HEK293 (cell line): ENCODE measurements around the gene RECQL.
"Not testable (repeated sequence)": the region's sequence is repeated elsewhere in the genome, so short reads cannot be mapped to it uniquely, and the experiment has no call there.

Source experiments
- CTCF ChIA-PET: fragments of 350-600 bp; formaldehyde crosslinking; extraction: SDS; loops from one replicate; lab custom pipeline; 2021; ENCODE audit warnings: antibody characterized with exemption; lab: Yijun Ruan, JAX
- POLR2A ChIA-PET: fragments of 300-600 bp; formaldehyde crosslinking; extraction: SDS; loops from one replicate; lab custom pipeline; 2020; ENCODE audit warnings: antibody characterized with exemption, inconsistent platforms; lab: Yijun Ruan, JAX
- H3K27ac ChIP-seq: fragments of 200-500 bp; sonication (Bioruptor generic); 2 replicates; pipeline ENCODE4 v1.5.1; 2014; ENCODE audit warnings: low read depth, low read length, control low read depth, inconsistent platforms; ENCODE audit errors: extremely low read depth
- H3K36me3 ChIP-seq, 2 experiments: fragments of 200-500 bp in 1 of 2; sonication (Bioruptor generic) in 1 of 2; 1 replicate in 1 of 2; 2 replicates in 1 of 2; pipeline ENCODE4 v1.5.1; 2014 to 2017; ENCODE audit warnings: inconsistent platforms in 2 of 2, low read length in 2 of 2; ENCODE audit not compliant: control insufficient read depth in 2 of 2, insufficient read depth in 1 of 2
- H3K4me1 ChIP-seq: fragments of 200-500 bp; sonication (Bioruptor generic); 2 replicates; pipeline ENCODE4 v1.5.1; 2014; ENCODE audit warnings: mild to moderate bottlenecking, low read length, inconsistent platforms; ENCODE audit not compliant: control insufficient read depth, insufficient read depth
- H3K4me3 ChIP-seq: 2 replicates; pipeline ENCODE4 v1.5.1; 2011; ENCODE audit warnings: low read depth, mild to moderate bottlenecking, control low read depth, low read length, moderate library complexity
- H3K9me3 ChIP-seq: fragments of 200-500 bp; sonication (Bioruptor generic); 2 replicates; pipeline ENCODE4 v1.5.1; 2014; ENCODE audit warnings: low read depth, low read length, inconsistent platforms; ENCODE audit not compliant: control insufficient read depth, insufficient read depth
- MEIS1 ChIP-seq: sonication (generic); formaldehyde crosslinking; IDR thresholded peaks from 2 replicates; pipeline ENCODE4 v1.8.1; 2022; ENCODE audit warnings: missing genetic modification reagents, mild to moderate bottlenecking, borderline replicate concordance
- OVOL3 ChIP-seq: fragments of 450-650 bp; formaldehyde crosslinking; IDR thresholded peaks from 2 replicates; pipeline ENCODE4 v1.5.1; 2016; ENCODE audit warnings: missing biosample characterization, missing genetic modification characterization
- SETDB1 ChIP-seq: IDR thresholded peaks from one replicate; pipeline ENCODE4 v1.6.1; 2017; ENCODE audit warnings: mild to moderate bottlenecking, low read length, moderate library complexity, mixed read lengths; ENCODE audit not compliant: insufficient read length
- YY1 ChIP-seq: fragments of 450-650 bp; formaldehyde crosslinking; IDR thresholded peaks from 2 replicates; pipeline ENCODE4 v1.5.1; 2018; ENCODE audit warnings: missing biosample characterization, missing genetic modification characterization
- ZFP3 ChIP-seq: fragments of 450-650 bp; formaldehyde crosslinking; IDR thresholded peaks from 2 replicates; pipeline ENCODE4 v1.5.1; 2016; ENCODE audit warnings: low read depth, missing biosample characterization, missing genetic modification characterization
- ZNF132 ChIP-seq: fragments of 450-650 bp; formaldehyde crosslinking; IDR thresholded peaks from 2 replicates; pipeline ENCODE4 v1.5.1; 2017; ENCODE audit warnings: missing biosample characterization, missing genetic modification characterization, borderline replicate concordance
- ZNF221 ChIP-seq: fragments of 450-650 bp; formaldehyde crosslinking; IDR thresholded peaks from 2 replicates; pipeline ENCODE4 v1.5.1; 2017; ENCODE audit warnings: missing biosample characterization, missing genetic modification characterization, borderline replicate concordance
- ZNF274 ChIP-seq, 2 experiments: fragments of 200-500 bp in 1 of 2; fragments of 450-650 bp in 1 of 2; sonication (Bioruptor generic) in 1 of 2; formaldehyde crosslinking in 1 of 2; IDR thresholded peaks; 2 replicates each; pipeline versions ENCODE4 v1.5.1 to v1.6.1; 2014 to 2016; ENCODE audit warnings: borderline replicate concordance in 1 of 2, inconsistent platforms in 1 of 2, low read length in 1 of 2, missing biosample characterization in 1 of 2, missing genetic modification characterization in 1 of 2
- ZNF366 ChIP-seq: fragments of 450-650 bp; formaldehyde crosslinking; conservative IDR thresholded peaks from 2 replicates; pipeline ENCODE4 v1.5.1; 2016; ENCODE audit warnings: missing biosample characterization, missing genetic modification characterization
- ZNF416 ChIP-seq: fragments of 450-650 bp; formaldehyde crosslinking; IDR thresholded peaks from 2 replicates; pipeline ENCODE4 v1.5.1; 2016; ENCODE audit warnings: missing biosample characterization, missing genetic modification characterization
- ZNF530 ChIP-seq: fragments of 450-650 bp; formaldehyde crosslinking; IDR thresholded peaks from 2 replicates; pipeline ENCODE4 v1.5.1; 2016; ENCODE audit warnings: low read depth, missing biosample characterization, missing genetic modification characterization
- ZNF658 ChIP-seq: fragments of 450-650 bp; formaldehyde crosslinking; IDR thresholded peaks from 2 replicates; pipeline ENCODE4; 2016; ENCODE audit warnings: missing biosample characterization, missing genetic modification characterization
- ZNF76 ChIP-seq: fragments of 450-650 bp; formaldehyde crosslinking; IDR thresholded peaks from 2 replicates; pipeline ENCODE4; 2016; ENCODE audit warnings: low read depth, missing biosample characterization, missing genetic modification characterization, borderline replicate concordance
- TF ChIP-seq, protein P1 (sequence below): fragments of 450-650 bp; formaldehyde crosslinking; IDR thresholded peaks from 2 replicates; pipeline ENCODE4 v1.5.1; 2016; ENCODE audit warnings: missing biosample characterization, missing genetic modification characterization
- TF ChIP-seq, protein P2 (sequence below): fragments of 450-650 bp; formaldehyde crosslinking; IDR thresholded peaks from 2 replicates; pipeline ENCODE4 v1.5.1; 2016; ENCODE audit warnings: missing biosample characterization, missing genetic modification characterization
- TF ChIP-seq, protein P3 (sequence below): fragments of 450-650 bp; formaldehyde crosslinking; conservative IDR thresholded peaks from 2 replicates; pipeline ENCODE4 v1.5.1; 2016; ENCODE audit warnings: low read depth, missing biosample characterization, missing genetic modification characterization

Gene RECQL

DNA sequence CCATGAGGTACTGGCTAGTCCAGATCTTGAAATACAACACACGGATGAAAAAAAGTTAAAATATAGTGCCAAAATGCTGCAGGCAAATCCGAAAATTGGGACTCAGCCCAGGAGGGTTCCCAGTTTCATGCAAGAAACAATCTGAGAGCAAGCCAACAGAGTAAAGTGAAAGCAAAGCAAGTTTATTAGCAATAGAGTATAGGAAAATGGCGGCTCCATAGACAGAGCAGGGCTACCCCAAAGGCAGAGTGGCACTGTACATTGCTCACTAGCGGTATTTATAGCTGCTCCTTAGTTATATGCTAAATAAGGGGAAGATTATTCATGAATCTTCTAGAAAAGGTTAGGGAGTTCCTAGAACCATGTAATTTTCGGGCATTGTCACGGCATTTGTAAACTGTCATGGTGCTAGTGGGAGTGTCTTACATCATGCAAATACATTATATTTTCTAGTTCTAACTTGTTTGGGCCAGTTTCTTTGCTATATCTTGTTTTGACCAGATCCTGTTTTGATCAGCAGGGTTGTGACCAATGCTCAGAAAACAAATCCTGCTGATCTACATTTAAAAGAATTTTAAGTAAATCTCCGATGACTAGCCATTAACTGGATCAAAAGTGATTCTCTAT, 29.1 kb downstream of the RECQL start (continued):
- no peak for TF ChIP-seq SETDB1
- TF ChIP-seq ZNF274 (IDR thresholded peaks at IDR 0.05; ENCODE audit: low read length) = no peak
- no peak for TF ChIP-seq ZNF274 (tag by site-specific recombination; IDR thresholded peaks at IDR 0.05; ENCODE audit: borderline replicate concordance)
- TF ChIP-seq, protein P1, sequence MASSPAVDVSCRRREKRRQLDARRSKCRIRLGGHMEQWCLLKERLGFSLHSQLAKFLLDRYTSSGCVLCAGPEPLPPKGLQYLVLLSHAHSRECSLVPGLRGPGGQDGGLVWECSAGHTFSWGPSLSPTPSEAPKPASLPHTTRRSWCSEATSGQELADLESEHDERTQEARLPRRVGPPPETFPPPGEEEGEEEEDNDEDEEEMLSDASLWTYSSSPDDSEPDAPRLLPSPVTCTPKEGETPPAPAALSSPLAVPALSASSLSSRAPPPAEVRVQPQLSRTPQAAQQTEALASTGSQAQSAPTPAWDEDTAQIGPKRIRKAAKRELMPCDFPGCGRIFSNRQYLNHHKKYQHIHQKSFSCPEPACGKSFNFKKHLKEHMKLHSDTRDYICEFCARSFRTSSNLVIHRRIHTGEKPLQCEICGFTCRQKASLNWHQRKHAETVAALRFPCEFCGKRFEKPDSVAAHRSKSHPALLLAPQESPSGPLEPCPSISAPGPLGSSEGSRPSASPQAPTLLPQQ (tag by site-specific recombination) = no peak
- TF ChIP-seq ZNF132 = no peak

DNA sequence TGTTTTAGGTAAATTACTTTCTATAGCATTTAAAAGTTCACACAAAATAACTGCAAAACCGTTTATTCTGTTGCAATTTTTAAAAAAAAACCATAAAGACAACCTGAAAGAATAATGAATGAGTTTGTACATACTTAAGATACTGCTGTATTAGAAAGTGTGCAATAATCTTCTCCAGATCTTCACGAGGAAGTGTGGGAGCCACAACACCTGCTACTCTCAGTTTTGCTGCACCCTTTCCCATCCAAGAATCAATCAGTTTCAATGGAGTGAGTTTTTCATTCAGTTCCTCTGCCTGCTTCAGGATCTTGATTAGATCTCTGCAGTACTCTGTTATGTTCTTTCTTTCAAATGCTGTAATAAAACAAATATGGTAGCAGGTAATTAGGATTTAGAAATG, 30.1 kb downstream of the RECQL start:
- H3K36me3 ChIP-seq = peaks cover 29 to 52% of the 10 kb centered on the region in 2 experiments; a peak in 2 of 3 replicates
- no peak overlapping the region for H3K4me3 ChIP-seq
- H3K9me3 ChIP-seq = no peaks in the 10 kb centered on the region
- CTCF ChIA-PET = no interaction called here
- H3K4me1 ChIP-seq = no peaks in the 10 kb centered on the region
- TF ChIP-seq MEIS1 (CRISPR knock-in tag) = no peak
- TF ChIP-seq ZNF416 = no peak
- no peak for TF ChIP-seq ZNF530 (tag by site-specific recombination)
- no peak for TF ChIP-seq OVOL3 (tag by site-specific recombination)
- TF ChIP-seq YY1 = no peak
- TF ChIP-seq ZNF221 = no peak
- TF ChIP-seq, protein P2, sequence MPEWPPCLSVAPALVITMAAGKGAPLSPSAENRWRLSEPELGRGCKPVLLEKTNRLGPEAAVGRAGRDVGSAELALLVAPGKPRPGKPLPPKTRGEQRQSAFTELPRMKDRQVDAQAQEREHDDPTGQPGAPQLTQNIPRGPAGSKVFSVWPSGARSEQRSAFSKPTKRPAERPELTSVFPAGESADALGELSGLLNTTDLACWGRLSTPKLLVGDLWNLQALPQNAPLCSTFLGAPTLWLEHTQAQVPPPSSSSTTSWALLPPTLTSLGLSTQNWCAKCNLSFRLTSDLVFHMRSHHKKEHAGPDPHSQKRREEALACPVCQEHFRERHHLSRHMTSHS (tag by site-specific recombination) = no peak
- TF ChIP-seq ZNF366 (tag by site-specific recombination) = no peak
- no peak for TF ChIP-seq ZNF76
- TF ChIP-seq ZFP3 (tag by site-specific recombination) = no peak
- TF ChIP-seq, protein P3, sequence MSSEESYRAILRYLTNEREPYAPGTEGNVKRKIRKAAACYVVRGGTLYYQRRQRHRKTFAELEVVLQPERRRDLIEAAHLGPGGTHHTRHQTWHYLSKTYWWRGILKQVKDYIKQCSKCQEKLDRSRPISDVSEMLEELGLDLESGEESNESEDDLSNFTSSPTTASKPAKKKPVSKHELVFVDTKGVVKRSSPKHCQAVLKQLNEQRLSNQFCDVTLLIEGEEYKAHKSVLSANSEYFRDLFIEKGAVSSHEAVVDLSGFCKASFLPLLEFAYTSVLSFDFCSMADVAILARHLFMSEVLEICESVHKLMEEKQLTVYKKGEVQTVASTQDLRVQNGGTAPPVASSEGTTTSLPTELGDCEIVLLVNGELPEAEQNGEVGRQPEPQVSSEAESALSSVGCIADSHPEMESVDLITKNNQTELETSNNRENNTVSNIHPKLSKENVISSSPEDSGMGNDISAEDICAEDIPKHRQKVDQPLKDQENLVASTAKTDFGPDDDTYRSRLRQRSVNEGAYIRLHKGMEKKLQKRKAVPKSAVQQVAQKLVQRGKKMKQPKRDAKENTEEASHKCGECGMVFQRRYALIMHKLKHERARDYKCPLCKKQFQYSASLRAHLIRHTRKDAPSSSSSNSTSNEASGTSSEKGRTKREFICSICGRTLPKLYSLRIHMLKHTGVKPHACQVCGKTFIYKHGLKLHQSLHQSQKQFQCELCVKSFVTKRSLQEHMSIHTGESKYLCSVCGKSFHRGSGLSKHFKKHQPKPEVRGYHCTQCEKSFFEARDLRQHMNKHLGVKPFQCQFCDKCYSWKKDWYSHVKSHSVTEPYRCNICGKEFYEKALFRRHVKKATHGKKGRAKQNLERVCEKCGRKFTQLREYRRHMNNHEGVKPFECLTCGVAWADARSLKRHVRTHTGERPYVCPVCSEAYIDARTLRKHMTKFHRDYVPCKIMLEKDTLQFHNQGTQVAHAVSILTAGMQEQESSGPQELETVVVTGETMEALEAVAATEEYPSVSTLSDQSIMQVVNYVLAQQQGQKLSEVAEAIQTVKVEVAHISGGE (tag by site-specific recombination) = no peak
- no peak for TF ChIP-seq ZNF658 (tag by site-specific recombination)
- TF ChIP-seq, all 188 proteins: peak for 0
- H3K27ac ChIP-seq = no peak overlapping the region
- POLR2A ChIA-PET = no interaction called here

DNA sequence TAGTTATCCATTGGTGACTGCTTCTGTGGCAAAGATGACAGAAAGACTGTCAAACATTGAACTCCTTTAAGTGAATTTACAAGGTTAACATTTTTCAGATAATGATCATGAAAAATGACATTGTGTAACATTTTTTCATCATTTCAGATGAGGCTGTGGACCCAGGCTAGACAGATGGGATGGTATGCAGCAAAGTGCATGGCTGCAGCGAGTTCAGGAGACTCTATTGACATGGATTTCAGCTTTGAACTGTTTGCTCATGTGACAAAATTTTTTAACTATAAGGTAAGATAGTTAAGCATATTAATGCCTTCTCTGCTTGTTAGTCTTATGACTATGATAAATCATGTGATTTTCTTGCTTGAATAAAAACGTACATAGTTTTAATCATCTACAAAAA, 34.1 kb downstream of the RECQL start:
- POLR2A ChIA-PET = not testable (repeated sequence)
- H3K36me3 ChIP-seq = peaks cover 9 to 16% of the 10 kb centered on the region in 2 experiments

More for the DNA sequence above, 34.1 kb downstream of the RECQL start:
- CTCF ChIA-PET, H3K4me1 ChIP-seq, H3K4me3 ChIP-seq, H3K9me3 ChIP-seq, H3K27ac ChIP-seq: not testable (repeated sequence)
